ENCODE results near the gene TMEM82. TPM values are rescaled to one million over a fixed set of nuclear protein-coding genes. Genes with fewer than 3 reads are reported as not detected.
"Not testable (repeated sequence)": the region's sequence is repeated elsewhere in the genome, so short reads cannot be mapped to it uniquely, and the experiment has no call there.

Gene TMEM82
- total RNA-seq, 2 experiments from 2014 or later, result not detected

GRCh38 chr1:15698201-15698600 is 44.1 kb upstream of the TMEM82 start:
- H3K4me1 Mint-ChIP-seq (ENCODE audit: low read depth), result peaks cover 43% of the 10 kb centered on the region
- ChIA-PET POLR2A (interaction anchor here (1.4 to 2.4 kb wide), 2 partner anchors 13 to 34 kb away, joined by 5 to 25 read pairs; partner anchors contain the start of gene PLEKHM2), CTCF (no interaction called here)
- H3K27ac Mint-ChIP-seq, result peak overlapping the region; percentile 84
- Histone ChIP-seq H3K27me3 (ENCODE audit: control insufficient read depth in 1 of 2, insufficient read depth in 2 of 2, low read length in 2 of 2) (no peaks in the 10 kb centered on the region), H3K9me3 (ENCODE audit: control insufficient read depth in 1 of 2, insufficient read depth in 1 of 2, low read length in 2 of 2) (no peaks in the 10 kb centered on the region), H3K4me3 (ENCODE audit: low read length) (no peak overlapping the region), H3K4me1 (ENCODE audit: insufficient read depth, low read length) (peaks cover 33% of the 10 kb centered on the region), H3K27ac (ENCODE audit: low read depth in 1 of 2, low read length in 2 of 2) (peak overlapping the region in 1 of 2 donors; percentile 86), H3K36me3 (ENCODE audit: insufficient read depth, low read length) (peaks cover 14% of the 10 kb centered on the region)
- no peaks in the 10 kb centered on the region for H3K36me3 Mint-ChIP-seq (ENCODE audit: low read depth)
- TF ChIP-seq CTCF (IDR thresholded peaks at IDR 0.05), result no peak
- no peaks in the 10 kb centered on the region for H3K27me3 Mint-ChIP-seq
- intact Hi-C loops (cut with DNase I, micrococcal nuclease), result no loop called here
- DNase-seq, result no peak
- H3K4me3 Mint-ChIP-seq, result no peak overlapping the region
- H3K9me3 Mint-ChIP-seq, result no peaks in the 10 kb centered on the region
- no peak for ATAC-seq (ENCODE audit: poor library complexity)

- H3K36me3 ChIP-seq (ENCODE audit: insufficient read depth, low read length), result peaks cover 10% of the 10 kb centered on the region
- H3K4me3 ChIP-seq (ENCODE audit: low read length); H3K4me3 Mint-ChIP-seq; CTCF ChIA-PET; POLR2A ChIA-PET; ATAC-seq (ENCODE audit: poor library complexity); DNase-seq; H3K36me3 Mint-ChIP-seq (ENCODE audit: low read depth); H3K9me3 ChIP-seq (ENCODE audit: control insufficient read depth in 1 of 2, insufficient read depth in 1 of 2, low read length in 2 of 2); H3K27ac ChIP-seq (ENCODE audit: low read depth in 1 of 2, low read length in 2 of 2); H3K27me3 Mint-ChIP-seq; H3K9me3 Mint-ChIP-seq; H3K27me3 ChIP-seq (ENCODE audit: control insufficient read depth in 1 of 2, insufficient read depth in 2 of 2, low read length in 2 of 2); intact Hi-C loops (cut with DNase I, micrococcal nuclease): not testable (repeated sequence)
- H3K4me1 ChIP-seq (ENCODE audit: insufficient read depth, low read length), result peaks cover 36% of the 10 kb centered on the region
- peak overlapping the region; percentile 84 for H3K27ac Mint-ChIP-seq
- H3K4me1 Mint-ChIP-seq (ENCODE audit: low read depth), result peaks cover 47% of the 10 kb centered on the region
Observed at GRCh38 chr1:15699321-15699720, 43.0 kb upstream of the TMEM82 start.

GRCh38 chr1:15700508-15700907 is 41.8 kb upstream of the TMEM82 start:
- ATAC-seq (ENCODE audit: poor library complexity) (no peak), DNase-seq (no peak)
- Mint-ChIP-seq H3K9me3 (no peaks in the 10 kb centered on the region), H3K27ac (peak overlapping the region; percentile 53), H3K27me3 (no peaks in the 10 kb centered on the region), H3K4me3 (peak overlapping the region; percentile 8), H3K4me1 (ENCODE audit: low read depth) (peaks cover 41% of the 10 kb centered on the region), H3K36me3 (ENCODE audit: low read depth) (peaks cover 12% of the 10 kb centered on the region)
- H3K9me3 ChIP-seq (ENCODE audit: control insufficient read depth in 1 of 2, insufficient read depth in 1 of 2, low read length in 2 of 2), result no peaks in the 10 kb centered on the region
- peaks cover 15% of the 10 kb centered on the region for H3K36me3 ChIP-seq (ENCODE audit: insufficient read depth, low read length)
- POLR2A ChIA-PET, result no interaction called here
- no peak for TF ChIP-seq CTCF (IDR thresholded peaks at IDR 0.05)
- no peak overlapping the region for H3K27ac ChIP-seq (ENCODE audit: low read depth in 1 of 2, low read length in 2 of 2)
- CTCF ChIA-PET, result no interaction called here
- H3K4me1 ChIP-seq (ENCODE audit: insufficient read depth, low read length), result peaks cover 36% of the 10 kb centered on the region
- intact Hi-C loops (cut with DNase I, micrococcal nuclease), result no loop called here
- H3K27me3 ChIP-seq (ENCODE audit: control insufficient read depth in 1 of 2, insufficient read depth in 2 of 2, low read length in 2 of 2), result no peaks in the 10 kb centered on the region
- no peak overlapping the region for H3K4me3 ChIP-seq (ENCODE audit: low read length)

- no peak for TF ChIP-seq CTCF (IDR thresholded peaks at IDR 0.05)
- no peak for DNase-seq
- Histone ChIP-seq H3K4me3 (ENCODE audit: low read length) (no peak overlapping the region), H3K27me3 (ENCODE audit: control insufficient read depth in 1 of 2, insufficient read depth in 2 of 2, low read length in 2 of 2) (no peaks in the 10 kb centered on the region), H3K9me3 (ENCODE audit: control insufficient read depth in 1 of 2, insufficient read depth in 1 of 2, low read length in 2 of 2) (no peaks in the 10 kb centered on the region), H3K27ac (ENCODE audit: low read depth in 1 of 2, low read length in 2 of 2) (no peak overlapping the region), H3K36me3 (ENCODE audit: insufficient read depth, low read length) (peaks cover 11% of the 10 kb centered on the region), H3K4me1 (ENCODE audit: insufficient read depth, low read length) (peaks cover 28% of the 10 kb centered on the region)
- peaks cover 21% of the 10 kb centered on the region for H3K36me3 Mint-ChIP-seq (ENCODE audit: low read depth)
- CTCF ChIA-PET, result no interaction called here
- peaks cover 40% of the 10 kb centered on the region for H3K4me1 Mint-ChIP-seq (ENCODE audit: low read depth)
- intact Hi-C loops (cut with DNase I, micrococcal nuclease), result no loop called here
- POLR2A ChIA-PET, result no interaction called here
- no peak overlapping the region for H3K4me3 Mint-ChIP-seq
- no peaks in the 10 kb centered on the region for H3K9me3 Mint-ChIP-seq
- no peak for ATAC-seq (ENCODE audit: poor library complexity)
- H3K27ac Mint-ChIP-seq, result no peak overlapping the region
- no peaks in the 10 kb centered on the region for H3K27me3 Mint-ChIP-seq
Observed at GRCh38 chr1:15701784-15702183, 40.5 kb upstream of the TMEM82 start.

All from CD4-positive, alpha-beta T cell (primary cell).